ENCODE data around the gene OSMR.

The OSMR gene

DNA sequence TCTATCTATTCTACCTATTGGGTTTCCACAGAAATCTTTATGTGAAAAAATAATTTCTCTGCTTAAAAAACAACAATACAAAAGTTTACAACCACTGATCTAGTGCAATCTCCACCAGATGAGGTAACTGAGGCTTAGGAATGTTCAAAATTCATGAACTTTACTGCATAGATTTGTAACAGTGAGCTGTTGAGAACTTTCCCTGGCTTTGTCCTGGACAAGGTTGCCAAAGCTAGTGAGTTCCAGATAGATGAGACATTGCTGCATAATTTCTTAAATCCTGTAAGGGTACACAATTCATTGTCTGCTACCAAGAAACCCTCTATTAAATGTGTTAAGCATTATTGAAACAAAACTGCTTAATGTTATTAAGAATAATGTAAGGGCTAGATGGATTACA is 102.7 kb downstream of the OSMR start:
- Histone ChIP-seq H3K4me3 (ENCODE audit: low read depth, low read length) (no peak overlapping the region), H3K9me3 (ENCODE audit: control insufficient read depth, insufficient read depth, low read depth, low read length) (no peaks in the 10 kb centered on the region), H3K4me1 (ENCODE audit: control insufficient read depth, insufficient read depth, low read length) (no peaks in the 10 kb centered on the region), H3K27ac (ENCODE audit: low read depth, low read length) (no peak overlapping the region), H3K27me3 (ENCODE audit: control insufficient read depth, insufficient read depth, low read length) (no peaks in the 10 kb centered on the region), H3K9ac (ENCODE audit: low read length) (no peak overlapping the region), H3K36me3 (ENCODE audit: control insufficient read depth, insufficient read depth, low read length) (peaks cover 79% of the 10 kb centered on the region)

DNA sequence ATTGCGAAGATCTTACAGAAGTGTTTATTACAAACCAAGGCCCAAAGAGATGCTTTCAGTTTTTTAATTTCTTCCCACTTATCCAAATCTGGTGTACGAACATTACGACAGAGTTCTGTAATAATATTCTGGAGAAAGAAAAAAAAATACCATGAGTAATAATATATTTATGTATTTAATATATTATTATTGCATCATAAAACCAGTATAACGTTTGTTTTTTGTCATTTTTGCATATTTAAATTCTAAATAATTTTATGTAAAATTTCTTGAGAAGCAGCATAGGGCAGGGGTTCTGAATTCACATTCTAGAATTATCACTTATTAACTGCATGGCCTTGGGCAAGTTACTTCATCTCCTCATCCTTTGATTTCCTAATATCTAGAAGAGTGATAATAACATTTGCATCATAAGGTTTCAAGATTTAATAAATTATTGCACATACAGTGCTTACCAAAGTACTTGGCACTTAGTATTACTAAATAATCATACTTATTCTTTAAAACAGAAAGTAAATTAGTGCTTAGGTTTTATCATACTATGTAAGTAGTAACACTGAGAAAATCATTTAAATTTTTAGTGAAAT is 107.7 kb downstream of the OSMR start:
- Histone ChIP-seq H3K4me3 (ENCODE audit: low read depth, low read length) (no peak overlapping the region), H3K27ac (ENCODE audit: low read depth, low read length) (no peak overlapping the region), H3K9ac (ENCODE audit: low read length) (no peak overlapping the region), H3K36me3 (ENCODE audit: control insufficient read depth, insufficient read depth, low read length) (peaks cover 76% of the 10 kb centered on the region), H3K4me1 (ENCODE audit: control insufficient read depth, insufficient read depth, low read length) (no peaks in the 10 kb centered on the region), H3K27me3 (ENCODE audit: control insufficient read depth, insufficient read depth, low read length) (no peaks in the 10 kb centered on the region), H3K9me3 (ENCODE audit: control insufficient read depth, insufficient read depth, low read depth, low read length) (no peaks in the 10 kb centered on the region)

DNA sequence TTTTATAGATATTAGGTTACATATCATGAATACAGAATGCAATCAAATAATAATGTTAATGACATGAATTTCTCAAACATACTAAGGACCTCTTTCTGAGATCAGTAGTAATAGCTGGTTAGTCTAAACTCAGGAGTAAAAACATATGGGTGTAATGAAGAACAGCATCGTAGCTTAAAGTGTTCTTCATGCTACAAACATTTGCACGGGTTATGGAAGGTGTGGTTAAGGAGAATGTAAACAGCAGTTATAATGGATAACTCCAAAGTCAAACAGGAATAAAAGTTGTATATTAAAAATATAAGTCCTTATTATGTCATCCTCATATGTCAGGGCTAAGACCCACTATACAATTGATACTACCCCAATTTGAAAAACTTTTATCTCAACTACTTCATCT is 115.9 kb downstream of the OSMR start:
- H3K27me3 ChIP-seq (ENCODE audit: control insufficient read depth, insufficient read depth, low read length) = no peaks in the 10 kb centered on the region
- H3K9ac ChIP-seq (ENCODE audit: low read length) = no peak overlapping the region
- H3K4me3 ChIP-seq (ENCODE audit: low read depth, low read length) = no peak overlapping the region
- H3K36me3 ChIP-seq (ENCODE audit: control insufficient read depth, insufficient read depth, low read length) = peaks cover 47% of the 10 kb centered on the region
- H3K9me3 ChIP-seq (ENCODE audit: control insufficient read depth, insufficient read depth, low read depth, low read length) = no peaks in the 10 kb centered on the region
- no peak overlapping the region for H3K27ac ChIP-seq (ENCODE audit: low read depth, low read length)
- H3K4me1 ChIP-seq (ENCODE audit: control insufficient read depth, insufficient read depth, low read length) = no peaks in the 10 kb centered on the region

DNA sequence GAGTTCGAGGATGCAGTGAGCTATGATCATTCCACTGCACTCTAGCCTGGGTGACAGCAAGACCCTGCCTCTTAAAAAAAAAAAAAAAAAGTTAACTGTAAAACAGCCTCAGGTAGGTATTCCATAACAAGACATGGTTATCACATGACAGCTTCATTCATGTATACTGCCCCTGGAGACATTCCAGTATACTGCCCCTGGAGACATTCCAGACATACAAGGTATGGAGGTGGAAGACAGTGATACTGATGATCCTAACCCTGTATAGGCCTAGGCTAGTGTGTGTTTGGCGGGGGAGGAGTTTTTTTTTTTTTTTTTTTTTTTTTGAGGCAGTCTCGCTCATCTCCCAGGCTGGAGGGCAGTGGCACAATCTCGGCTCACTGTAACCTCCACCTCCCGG is 122.9 kb downstream of the OSMR start:
- H3K4me3 ChIP-seq (ENCODE audit: low read depth, low read length) = no peak overlapping the region
- no peaks in the 10 kb centered on the region for H3K27me3 ChIP-seq (ENCODE audit: control insufficient read depth, insufficient read depth, low read length)
- H3K9ac ChIP-seq (ENCODE audit: low read length) = no peak overlapping the region
- H3K9me3 ChIP-seq (ENCODE audit: control insufficient read depth, insufficient read depth, low read depth, low read length) = no peaks in the 10 kb centered on the region
- H3K4me1 ChIP-seq (ENCODE audit: control insufficient read depth, insufficient read depth, low read length) = no peaks in the 10 kb centered on the region
- peaks cover 20% of the 10 kb centered on the region; the same call in 1 of the 2 replicates for H3K36me3 ChIP-seq (ENCODE audit: control insufficient read depth, insufficient read depth, low read length)
- H3K27ac ChIP-seq (ENCODE audit: low read depth, low read length) = no peak overlapping the region

DNA sequence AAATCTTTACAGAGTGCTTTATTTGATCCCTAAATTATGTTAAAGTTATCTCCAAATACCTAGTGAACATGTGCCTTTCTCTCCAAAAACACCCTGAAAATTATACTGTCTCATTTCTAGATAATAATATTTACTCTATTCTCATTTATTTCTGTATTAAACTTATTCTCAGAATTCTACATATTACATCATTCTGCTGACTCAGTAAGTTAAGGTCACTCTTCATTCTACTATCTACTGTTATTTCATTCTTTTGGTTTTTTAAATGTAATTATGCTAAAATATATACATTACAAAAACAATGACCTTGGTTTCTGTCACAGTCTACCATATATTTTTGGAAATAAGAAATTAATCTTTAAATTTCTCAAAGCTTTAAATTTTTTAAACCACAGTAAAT is 132.2 kb downstream of the OSMR start:
- H3K4me3 ChIP-seq (ENCODE audit: low read depth, low read length) = no peak overlapping the region
- 0 out of 2 replicates have a peak overlapping the region, but pooled peaks have one; percentile 27 for H3K27ac ChIP-seq (ENCODE audit: low read depth, low read length)
- no peaks in the 10 kb centered on the region for H3K9me3 ChIP-seq (ENCODE audit: control insufficient read depth, insufficient read depth, low read depth, low read length)
- no peaks in the 10 kb centered on the region for H3K27me3 ChIP-seq (ENCODE audit: control insufficient read depth, insufficient read depth, low read length)
- no peaks in the 10 kb centered on the region; the same call in 1 of the 2 replicates for H3K36me3 ChIP-seq (ENCODE audit: control insufficient read depth, insufficient read depth, low read length)
- H3K9ac ChIP-seq (ENCODE audit: low read length) = no peak overlapping the region
- peaks cover 7% of the 10 kb centered on the region; the same call in 1 of the 2 replicates for H3K4me1 ChIP-seq (ENCODE audit: control insufficient read depth, insufficient read depth, low read length)

DNA sequence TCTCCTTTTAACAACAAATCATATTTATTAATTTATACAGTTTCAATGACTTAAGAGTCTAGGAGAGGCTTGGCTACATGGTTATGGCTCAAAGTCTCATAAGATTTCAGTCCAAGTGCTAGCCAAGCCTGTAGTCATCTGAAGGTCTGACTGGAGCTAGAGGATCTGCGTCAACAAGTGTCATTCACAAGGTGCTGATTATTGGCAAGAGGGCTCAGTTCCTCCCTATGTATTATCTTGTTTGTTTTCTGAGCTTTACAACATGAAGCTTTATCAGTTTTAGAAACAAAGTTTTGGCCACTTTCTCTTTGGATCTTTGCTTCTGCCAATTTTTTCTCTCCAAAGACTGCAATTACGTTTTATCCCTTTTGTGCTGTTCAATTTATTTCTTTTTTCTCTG is 133.7 kb downstream of the OSMR start:
- Histone ChIP-seq H3K9ac (ENCODE audit: low read length) (no peak overlapping the region), H3K4me3 (ENCODE audit: low read depth, low read length) (no peak overlapping the region), H3K27me3 (ENCODE audit: control insufficient read depth, insufficient read depth, low read length) (no peaks in the 10 kb centered on the region), H3K27ac (ENCODE audit: low read depth, low read length) (no peak overlapping the region), H3K4me1 (ENCODE audit: control insufficient read depth, insufficient read depth, low read length) (peaks cover 7% of the 10 kb centered on the region; the same call in 1 of the 2 replicates), H3K9me3 (ENCODE audit: control insufficient read depth, insufficient read depth, low read depth, low read length) (no peaks in the 10 kb centered on the region), H3K36me3 (ENCODE audit: control insufficient read depth, insufficient read depth, low read length) (no peaks in the 10 kb centered on the region)
